ENCODE results near the gene ALDH16A1. TPM values are rescaled to one million over a fixed set of nuclear protein-coding genes. Genes with fewer than 3 reads are reported as not detected.

Gene ALDH16A1
- total RNA-seq: 27.2 and 35.2 TPM in 2 replicates

GRCh38 chr19:49453013-49453756 is at the start of gene ALDH16A1:
Gene ALDH16A1 (plus strand): TSS chr19:49453225. CDS start chr19:49453332, 107 bp downstream.

GRCh38 chr19:49423071-49423984 is 29.7 kb upstream of the ALDH16A1 start, which contains the start of gene PTH2:
Gene PTH2 (minus strand): TSS chr19:49423441. CDS start chr19:49423339, 102 bp downstream.

GRCh38 chr19:49425178-49425577 is 27.8 kb upstream of the ALDH16A1 start, which contains the start of gene GFY:
Gene GFY (plus strand): TSS chr19:49425388. CDS start chr19:49426431, 1,043 bp downstream.

DNA sequence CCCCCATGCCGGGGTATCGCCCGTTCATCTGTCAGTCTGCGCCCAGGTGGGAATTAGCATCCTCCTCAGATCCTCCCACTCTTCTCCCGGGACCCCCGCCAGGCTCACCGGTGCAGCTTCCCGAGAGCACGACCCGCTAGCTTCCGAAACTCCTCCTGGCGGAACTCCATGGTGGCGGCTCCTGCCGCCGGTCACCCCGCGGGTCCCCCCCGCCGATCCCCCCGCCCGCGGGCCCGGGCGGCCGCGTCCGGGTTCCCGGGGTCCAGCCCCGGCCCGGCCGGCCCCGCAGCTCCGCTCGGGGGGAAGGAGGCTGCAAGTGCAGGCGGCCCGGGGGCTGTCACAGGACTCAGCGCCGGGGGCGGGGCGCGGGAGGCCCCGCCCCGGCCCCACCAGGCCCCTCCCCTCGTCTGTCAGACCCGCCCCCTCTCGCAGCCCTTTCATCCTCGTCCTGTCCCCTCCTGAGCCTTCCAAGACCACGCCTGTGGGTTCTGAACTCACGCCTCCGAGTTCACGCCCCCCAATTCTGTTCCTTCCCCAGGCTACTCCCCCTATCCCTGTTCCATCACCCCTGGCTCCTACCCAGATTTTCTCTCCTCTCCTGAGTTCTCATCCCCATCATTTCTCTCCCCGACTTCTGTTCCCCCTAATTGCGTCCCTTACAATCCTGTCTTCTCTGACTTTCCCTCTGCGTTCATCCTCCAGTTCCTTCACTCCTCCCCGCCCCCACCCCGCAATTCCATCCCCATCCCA is 11.6 kb upstream of the ALDH16A1 start, which contains the start of gene SLC17A7:
SLC17A7 (minus strand) TSS at position 318 of the 750 bp plus-strand sequence; CDS start at position 170, 148 bp downstream.

DNA sequence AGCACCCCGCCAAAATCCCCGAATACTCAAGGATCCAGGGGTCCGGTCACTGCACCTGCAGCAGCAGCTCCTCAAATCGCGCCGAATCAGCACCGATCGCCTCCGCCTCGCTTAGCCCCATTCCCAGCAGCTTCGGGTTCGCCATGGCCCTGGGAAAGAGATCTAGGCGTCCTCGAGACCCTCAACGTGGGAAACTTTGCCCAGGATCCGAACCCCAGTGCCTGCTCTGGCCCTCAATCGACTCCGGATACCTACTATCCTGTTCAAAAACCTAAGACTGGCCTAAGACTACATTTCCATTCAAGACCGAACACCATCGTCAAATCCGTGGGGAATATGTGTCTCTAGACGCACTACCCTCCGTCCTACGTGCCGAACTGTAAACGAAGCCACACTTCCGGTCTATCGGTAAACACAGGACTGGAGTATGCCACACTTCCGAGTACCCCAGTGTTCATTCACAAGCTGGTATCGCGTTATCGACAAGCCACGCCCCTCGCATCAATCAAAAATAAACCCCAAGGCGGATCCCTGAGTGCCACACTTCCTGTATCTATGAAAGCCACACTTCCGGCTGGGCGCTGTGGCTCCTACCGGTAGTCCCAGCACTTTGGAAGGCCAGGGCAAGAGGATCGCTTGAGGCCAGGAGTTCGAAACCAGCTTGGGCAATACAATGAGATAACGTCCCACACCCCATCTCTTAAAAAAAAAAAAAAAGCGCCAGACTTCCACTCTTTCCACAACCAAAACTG is 1.4 kb upstream of the ALDH16A1 start, which contains the start of gene PIH1D1:
PIH1D1 (minus strand) TSS at position 385 of the 752 bp plus-strand sequence; CDS start at position 145, 240 bp downstream.

GRCh38 chr19:49473868-49474541 is 21.0 kb downstream of the ALDH16A1 start, which contains the start of gene FLT3LG:
Gene FLT3LG (plus strand): TSS chr19:49474215. CDS start chr19:49474640, 425 bp downstream.

GRCh38 chr19:49487277-49488045 is 34.4 kb downstream of the ALDH16A1 start, which contains the start of gene RPL13A:
Gene RPL13A (plus strand): TSS chr19:49487608. CDS start chr19:49487630, 22 bp downstream.

Small RNA genes within 50 kb of the gene (small RNA-seq; reads per million reads assigned to genes)
- gene COX6CP7 (not detected), gene MIR150 (0.08 reads per million), gene SNORD32A (not detected), gene SNORD33 (not detected), gene SNORD34 (not detected), gene SNORD35A (not detected), gene SNORD35B (not detected)

Other genes starting within 250 kb of the ALDH16A1 start
- under 0.01 TPM in 1 of 2 replicates, not detected in the other for gene SLC6A16, start 128.0 kb upstream of the ALDH16A1 start, total RNA-seq
- not detected in 2 replicates for gene CD37, start 117.8 kb upstream of the ALDH16A1 start, total RNA-seq
- 5.9 and 16.0 TPM in 2 replicates for gene TEAD2, start 90.8 kb upstream of the ALDH16A1 start, total RNA-seq
- gene DKKL1, start 89.3 kb upstream of the ALDH16A1 start, total RNA-seq: not detected in 2 replicates
- not detected in 2 replicates for gene KASH5, start 65.0 kb upstream of the ALDH16A1 start, total RNA-seq
- gene PTH2, start 29.8 kb upstream of the ALDH16A1 start, total RNA-seq: not detected in 2 replicates
- gene GFY, start 27.8 kb upstream of the ALDH16A1 start, total RNA-seq: not detected in 2 replicates
- 0.20 and 0.37 TPM in 2 replicates for gene SLC17A7, start 11.7 kb upstream of the ALDH16A1 start, total RNA-seq
- 97.6 and 120 TPM in 2 replicates for gene PIH1D1, start 1.4 kb upstream of the ALDH16A1 start, total RNA-seq
- 4.3 and 7.0 TPM in 2 replicates for gene FLT3LG, start 21.0 kb downstream of the ALDH16A1 start, total RNA-seq
- 2,138 and 3,125 TPM in 2 replicates for gene RPL13A, start 34.4 kb downstream of the ALDH16A1 start, total RNA-seq
- 1,170 and 3,867 TPM in 2 replicates for gene RPS11, start 43.2 kb downstream of the ALDH16A1 start, total RNA-seq
- gene FCGRT, start 59.4 kb downstream of the ALDH16A1 start, total RNA-seq: 19.7 and 36.4 TPM in 2 replicates
- 135 and 207 TPM in 2 replicates for gene RCN3, start 74.8 kb downstream of the ALDH16A1 start, total RNA-seq
- gene NOSIP, start 127.3 kb downstream of the ALDH16A1 start, total RNA-seq: 71.4 and 98.5 TPM in 2 replicates
- gene PRRG2, start 128.1 kb downstream of the ALDH16A1 start, total RNA-seq: 0.37 and 0.39 TPM in 2 replicates
- 2.6 and 3.5 TPM in 2 replicates for gene PRR12, start 138.0 kb downstream of the ALDH16A1 start, total RNA-seq
- 39.3 and 42.0 TPM in 2 replicates for gene RRAS, start 186.9 kb downstream of the ALDH16A1 start, total RNA-seq
- 15.4 and 19.9 TPM in 2 replicates for gene SCAF1, start 189.0 kb downstream of the ALDH16A1 start, total RNA-seq
- 47.5 and 53.3 TPM in 2 replicates for gene IRF3, start 212.6 kb downstream of the ALDH16A1 start, total RNA-seq
- 5.9 and 9.4 TPM in 2 replicates for gene BCL2L12, start 212.7 kb downstream of the ALDH16A1 start, total RNA-seq
- 341 and 403 TPM in 2 replicates for gene PRMT1, start 224.0 kb downstream of the ALDH16A1 start, total RNA-seq
- gene ADM5, start 236.4 kb downstream of the ALDH16A1 start, total RNA-seq: 0.73 and 1.2 TPM in 2 replicates
- 16.0 and 22.0 TPM in 2 replicates for gene CPT1C, start 237.9 kb downstream of the ALDH16A1 start, total RNA-seq

Data from subcutaneous preadipocyte (primary cell).